RWPE1 (cell line): Measurements from ENCODE around the gene RBM47.
"Not testable (repeated sequence)": the region's sequence is repeated elsewhere in the genome, so short reads cannot be mapped to it uniquely, and the experiment has no call there.

ENCODE experiments used
- CTCF ChIA-PET: fragments of 350-600 bp; sonication (Branson Sonifier 250); formaldehyde crosslinking; extraction: SDS; loops from one replicate; lab custom pipeline; 2021; lab: Yijun Ruan, JAX
- POLR2A ChIA-PET: fragments of 400-600 bp; formaldehyde crosslinking; extraction: SDS; loops from one replicate; lab custom pipeline; 2020; ENCODE audit warnings: antibody characterized with exemption; ENCODE audit not compliant: low non-redundant PET; lab: Yijun Ruan, JAX
- DNase-seq: peaks from one replicate; pipeline ENCODE4 v3.0.0; 2012; ENCODE audit warnings: low spot score
- H3K27ac ChIP-seq: fragments of 450-650 bp; 2 replicates; pipeline ENCODE4 v1.5.1; 2017
- TF ChIP-seq, protein P1 (sequence below): fragments of 450-650 bp; conservative IDR thresholded peaks from 2 replicates; pipeline ENCODE4 v1.5.1; 2017; ENCODE audit warnings: low read depth, mild to moderate bottlenecking

Gene RBM47

DNA sequence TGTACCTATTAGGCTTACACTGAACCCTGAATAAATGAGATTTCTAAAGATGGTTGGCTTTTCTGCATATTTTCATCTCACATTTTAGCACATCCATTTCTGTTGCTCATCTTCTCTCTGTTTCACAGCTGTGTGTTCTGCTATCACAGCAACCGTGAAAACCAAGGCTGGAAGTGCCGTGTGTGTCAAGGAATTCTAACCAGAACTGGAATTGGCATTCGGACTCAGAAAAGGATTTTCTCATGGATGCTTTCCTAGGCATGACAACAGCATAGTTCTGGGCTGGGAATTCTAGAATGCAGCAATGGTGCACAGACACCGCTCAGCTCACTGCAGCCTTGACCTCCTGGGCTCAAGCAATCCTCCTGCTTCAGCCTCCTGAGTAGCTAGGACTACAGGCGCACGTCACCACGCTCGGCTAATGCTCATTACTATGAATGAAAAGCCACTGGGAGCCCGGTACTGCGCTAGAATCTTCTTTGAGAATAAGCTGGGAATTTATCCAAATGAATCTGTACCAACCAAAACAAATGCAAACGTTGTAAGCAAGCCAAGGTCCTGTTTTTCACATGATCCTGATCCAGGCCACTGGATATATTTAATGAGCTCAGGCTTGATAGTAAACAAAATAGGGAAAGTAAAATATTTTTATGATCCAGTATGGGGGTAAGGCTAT is 105.2 kb downstream of the RBM47 start:
- no peak overlapping the region for H3K27ac ChIP-seq
- POLR2A ChIA-PET, result no interaction called here
- CTCF ChIA-PET, result no interaction called here
- TF ChIP-seq, protein P1, sequence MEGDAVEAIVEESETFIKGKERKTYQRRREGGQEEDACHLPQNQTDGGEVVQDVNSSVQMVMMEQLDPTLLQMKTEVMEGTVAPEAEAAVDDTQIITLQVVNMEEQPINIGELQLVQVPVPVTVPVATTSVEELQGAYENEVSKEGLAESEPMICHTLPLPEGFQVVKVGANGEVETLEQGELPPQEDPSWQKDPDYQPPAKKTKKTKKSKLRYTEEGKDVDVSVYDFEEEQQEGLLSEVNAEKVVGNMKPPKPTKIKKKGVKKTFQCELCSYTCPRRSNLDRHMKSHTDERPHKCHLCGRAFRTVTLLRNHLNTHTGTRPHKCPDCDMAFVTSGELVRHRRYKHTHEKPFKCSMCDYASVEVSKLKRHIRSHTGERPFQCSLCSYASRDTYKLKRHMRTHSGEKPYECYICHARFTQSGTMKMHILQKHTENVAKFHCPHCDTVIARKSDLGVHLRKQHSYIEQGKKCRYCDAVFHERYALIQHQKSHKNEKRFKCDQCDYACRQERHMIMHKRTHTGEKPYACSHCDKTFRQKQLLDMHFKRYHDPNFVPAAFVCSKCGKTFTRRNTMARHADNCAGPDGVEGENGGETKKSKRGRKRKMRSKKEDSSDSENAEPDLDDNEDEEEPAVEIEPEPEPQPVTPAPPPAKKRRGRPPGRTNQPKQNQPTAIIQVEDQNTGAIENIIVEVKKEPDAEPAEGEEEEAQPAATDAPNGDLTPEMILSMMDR, result no peak
- no peak for DNase-seq

- no peak for DNase-seq
- TF ChIP-seq, protein P1, result no peak
- ChIA-PET POLR2A (no interaction called here), CTCF (interaction anchor here (0.6 kb wide), 1 partner anchor 72 kb away, joined by 6 read pairs; no protein-coding TSS in a partner anchor)
- no peak overlapping the region for H3K27ac ChIP-seq
Measured at GRCh38 chr4:40523581-40523980, 106.1 kb downstream of the RBM47 start.

DNA sequence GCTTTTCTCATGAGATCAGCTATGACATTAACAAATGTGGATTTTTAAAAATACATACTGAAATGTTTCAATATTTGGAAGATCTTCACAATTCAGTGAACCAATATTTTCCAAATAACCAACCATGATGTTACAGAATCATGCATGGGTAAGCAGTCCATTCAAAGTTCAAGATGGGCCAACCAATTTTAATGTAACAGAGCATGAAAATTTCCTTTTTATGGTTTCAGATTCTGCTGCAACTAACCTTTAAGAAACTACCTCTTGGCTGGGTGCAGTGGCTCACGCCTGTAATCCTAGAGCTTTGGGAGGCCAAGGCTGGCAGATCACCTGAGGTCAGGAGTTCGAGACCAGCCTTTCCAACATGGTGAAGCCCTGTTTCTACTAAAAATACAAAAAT is 107.7 kb downstream of the RBM47 start:
- H3K27ac ChIP-seq, result no peak overlapping the region
- TF ChIP-seq, protein P1, result no peak
- CTCF ChIA-PET, result no interaction called here
- POLR2A ChIA-PET, result no interaction called here
- no peak for DNase-seq

- no peak for DNase-seq
- ChIA-PET CTCF (interaction anchor here (0.6 kb wide), 1 partner anchor 986 kb away, joined by 7 read pairs; no protein-coding TSS in a partner anchor), POLR2A (no interaction called here)
- H3K27ac ChIP-seq, result no peak overlapping the region
- TF ChIP-seq, protein P1, result no peak
Measured at GRCh38 chr4:40520533-40520932, 109.1 kb downstream of the RBM47 start.

- CTCF ChIA-PET, DNase-seq, H3K27ac ChIP-seq, POLR2A ChIA-PET: not testable (repeated sequence)
Measured at GRCh38 chr4:40517081-40517480, 112.6 kb downstream of the RBM47 start.

DNA sequence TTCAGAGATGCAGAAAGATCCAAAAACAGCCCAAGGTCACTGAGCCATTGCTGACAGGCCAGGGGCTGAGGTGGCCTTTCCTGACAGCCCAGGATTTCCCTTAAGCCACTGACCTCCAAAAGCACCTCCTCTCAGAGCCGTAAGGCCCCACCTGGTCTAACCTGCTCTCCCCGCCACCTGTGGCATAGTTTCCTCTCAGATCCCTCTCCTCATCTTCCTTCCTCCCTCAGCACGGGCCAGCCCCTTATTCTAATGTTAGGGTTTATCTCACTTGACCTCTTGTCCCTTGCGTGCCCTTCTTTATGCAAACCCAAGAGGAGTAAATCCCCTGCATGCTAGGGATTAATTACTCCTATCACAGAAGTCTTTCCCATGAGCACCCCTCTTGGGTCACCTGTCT is 113.0 kb downstream of the RBM47 start:
- ChIA-PET POLR2A (no interaction called here), CTCF (no interaction called here)
- no peak for DNase-seq
- H3K27ac ChIP-seq, result no peak overlapping the region
- TF ChIP-seq, protein P1, result no peak

GRCh38 chr4:40515398-40516293 is 114.0 kb downstream of the RBM47 start:
- ChIA-PET CTCF (interaction anchor here (0.9 kb wide), 1 partner anchor 34 kb away, joined by 4 read pairs; no protein-coding TSS in a partner anchor), POLR2A (no interaction called here)
- TF ChIP-seq, protein P1, result no peak
- no peak for DNase-seq
- H3K27ac ChIP-seq, result no peak overlapping the region
